Left ventricle myocardium inferior (tissue), 1 donor: ENCODE measurements around the gene STARD13. TPM values are rescaled to one million over a fixed set of nuclear protein-coding genes. Genes with fewer than 3 reads are reported as not detected.
A peak's percentile ranks its signal among the peaks of the same experiment; 100 is the strongest.

Source experiments
- DNase-seq: peaks from one replicate; pipeline ENCODE4 v3.0.0-alpha.2; 2020
- H3K27ac ChIP-seq: fragments of 200-600 bp; replicated peaks from 2 replicates; pipeline ENCODE4 v1.8.0; 2021
- H3K27me3 ChIP-seq: fragments of 200-600 bp; 2 replicates; pipeline ENCODE4 v1.8.0; 2021; ENCODE audit warnings: low read depth
- H3K36me3 ChIP-seq: fragments of 200-600 bp; 2 replicates; pipeline ENCODE4 v1.8.0; 2021
- H3K4me1 ChIP-seq: fragments of 200-600 bp; 2 replicates; pipeline ENCODE4 v1.8.0; 2021
- H3K4me3 ChIP-seq: fragments of 200-600 bp; 2 replicates; pipeline ENCODE4 v1.8.0; 2021; ENCODE audit warnings: mild to moderate bottlenecking, moderate library complexity
- H3K9me3 ChIP-seq: fragments of 200-600 bp; replicated peaks from 2 replicates; pipeline ENCODE4 v1.8.0; 2021
- CTCF ChIP-seq: fragments of 200-600 bp; IDR thresholded peaks from 2 replicates; pipeline ENCODE4 v1.8.0; 2021; ENCODE audit warnings: antibody characterized with exemption, mild to moderate bottlenecking, borderline replicate concordance
- intact Hi-C: fragments of 100-400 bp; cut with micrococcal nuclease; formaldehyde crosslinking; loops from one replicate; pipeline ENCODE4 v1.11.0; 2022
- total RNA-seq: library from RNA; stranded (reverse); fragmentation: NEBNext Ultra II Directional; extraction: Animal tissue kit (Norgen Biotek cat#: 25700); gene quantifications from one replicate; pipeline ENCODE4 v1.2.1, GENCODE V29; 2021
- donor health status: DM: no; HTN: yes; CAD: no; lungs with severe emphysema.

Gene STARD13
- total RNA-seq, 1 donor from 2014 or later: 29.9 TPM

- Histone ChIP-seq H3K27ac (peak overlapping the region; percentile 52), H3K4me1 (peaks cover 100% of the 10 kb centered on the region), H3K4me3 (peak overlapping the region; percentile 9), H3K36me3 (no peaks in the 10 kb centered on the region), H3K27me3 (no peaks in the 10 kb centered on the region), H3K9me3 (no peaks in the 10 kb centered on the region)
- intact Hi-C loops: no loop called here
- no peak for DNase-seq
- TF ChIP-seq CTCF: no peak
These were observed 86.2 kb downstream of the STARD13 start for GRCh38 chr13:33199289-33199850.

- Histone ChIP-seq H3K9me3 (no peaks in the 10 kb centered on the region), H3K27me3 (no peaks in the 10 kb centered on the region), H3K36me3 (no peaks in the 10 kb centered on the region), H3K4me3 (no peak overlapping the region), H3K4me1 (peaks cover 100% of the 10 kb centered on the region), H3K27ac (peak overlapping the region; percentile 52)
- DNase-seq: no peak
- intact Hi-C loops: no loop called here
- TF ChIP-seq CTCF: no peak
These were observed 88.0 kb downstream of the STARD13 start for GRCh38 chr13:33197541-33197971.

GRCh38 chr13:33196767-33197166 is 88.8 kb downstream of the STARD13 start:
- H3K9me3 ChIP-seq: no peaks in the 10 kb centered on the region
- no peak for DNase-seq
- H3K4me1 ChIP-seq: peaks cover 100% of the 10 kb centered on the region
- peak overlapping the region; percentile 35 for H3K27ac ChIP-seq
- intact Hi-C loops: no loop called here
- no peak overlapping the region for H3K4me3 ChIP-seq
- H3K27me3 ChIP-seq: no peaks in the 10 kb centered on the region
- TF ChIP-seq CTCF: no peak
- no peaks in the 10 kb centered on the region for H3K36me3 ChIP-seq

GRCh38 chr13:33195693-33196464 is 89.7 kb downstream of the STARD13 start:
- TF ChIP-seq CTCF: no peak
- intact Hi-C loops: no loop called here
- H3K4me3 ChIP-seq: peak overlapping the region; percentile 22
- H3K4me1 ChIP-seq: peaks cover 100% of the 10 kb centered on the region
- peak overlapping the region; percentile 51 for H3K27ac ChIP-seq
- H3K9me3 ChIP-seq: no peaks in the 10 kb centered on the region
- H3K36me3 ChIP-seq: no peaks in the 10 kb centered on the region
- no peak for DNase-seq
- H3K27me3 ChIP-seq: no peaks in the 10 kb centered on the region

GRCh38 chr13:33194820-33195692 is 90.5 kb downstream of the STARD13 start:
- TF ChIP-seq CTCF: no peak
- Histone ChIP-seq H3K36me3 (no peaks in the 10 kb centered on the region), H3K9me3 (no peaks in the 10 kb centered on the region), H3K27me3 (no peaks in the 10 kb centered on the region), H3K27ac (peak overlapping the region; percentile 51), H3K4me3 (peak overlapping the region; percentile 22), H3K4me1 (peaks cover 99% of the 10 kb centered on the region)
- no peak for DNase-seq
- intact Hi-C loops: no loop called here
